Gastrocnemius medialis (tissue), 4 donors: Measurements from ENCODE around the gene ZC3HAV1L. TPM values are rescaled to one million over a fixed set of nuclear protein-coding genes. Genes with fewer than 3 reads are reported as not detected.

ENCODE experiments used
- ATAC-seq, 2 donors: fragments of 150-250 bp; one replicate each; pipeline ENCODE4 v1.9.1; 2016
- DNase-seq, 2 donors: peaks; one replicate each; pipeline ENCODE4 v3.0.0-alpha.2; 2019
- H3K27ac ChIP-seq, 4 donors: fragments of 200-600 bp; sonication (generic); 1 replicate in 1 of 4; 2 replicates in 3 of 4; pipeline ENCODE4 v1.5.1; 2016 to 2018; ENCODE audit warnings: mild to moderate bottlenecking in 2 of 4, moderate library complexity in 1 of 4
- H3K27me3 ChIP-seq, 3 donors: fragments of 200-600 bp; sonication (generic) in 2 of 3; 1 replicate in 1 of 3; 2 replicates in 2 of 3; pipeline versions ENCODE4 v1.5.1 to v1.6.0; 2016 to 2019; ENCODE audit warnings: mild to moderate bottlenecking in 1 of 3, moderate library complexity in 1 of 3
- H3K36me3 ChIP-seq, 2 donors: fragments of 200-600 bp; sonication (generic) in 1 of 2; one replicate each; pipeline ENCODE4 v1.5.1; 2017 to 2018
- H3K4me1 ChIP-seq, 2 donors: fragments of 200-600 bp; sonication (generic) in 1 of 2; one replicate each; pipeline ENCODE4 v1.5.1; 2016 to 2017; ENCODE audit warnings: mild to moderate bottlenecking in 2 of 2
- H3K4me3 ChIP-seq, 4 donors: fragments of 200-600 bp; sonication (generic) in 3 of 4; 1 replicate in 1 of 4; 2 replicates in 3 of 4; pipeline ENCODE4 v1.5.1; 2016 to 2019; ENCODE audit warnings: mild to moderate bottlenecking in 2 of 4
- H3K9me3 ChIP-seq, 3 donors: fragments of 200-600 bp; sonication (generic) in 2 of 3; 1 replicate in 1 of 3; 2 replicates in 2 of 3; pipeline ENCODE4 v1.5.1; 2016 to 2019
- POLR2A ChIP-seq, 2 donors: fragments of 450-650 bp; IDR thresholded peaks; one replicate each; pipeline ENCODE4 v1.6.1; 2017; ENCODE audit warnings: antibody characterized with exemption in 2 of 2, mild to moderate bottlenecking in 2 of 2, moderate library complexity in 2 of 2
- in situ Hi-C, 4 donors: fragments of 200-750 bp; cut with MboI; loops; one replicate each; pipeline versions ENCODE4 v1.15.0 to v1.8.0; 2017; ENCODE audit warnings: low sequenced_read_pairs in 4 of 4
- intact Hi-C: fragments of 100-400 bp; cut with DNase I; formaldehyde crosslinking; loops from one replicate; pipeline ENCODE4 v1.15.1; 2023; ENCODE audit warnings: low total_unique reads
- total RNA-seq, 4 donors: library from RNA; depleted of rRNA; stranded (reverse); fragments of >200 nt; gene quantifications; one replicate each; pipeline versions ENCODE4 v1.1.0 to v1.2.3, GENCODE V29; 2016
- TF ChIP-seq, protein P1 (sequence below), 5 experiments: fragments of 450-650 bp in 3 of 5; fragments of 200-600 bp in 2 of 5; sonication (generic) in 2 of 5; IDR thresholded peaks in 4 of 5; conservative IDR thresholded peaks in 1 of 5; 1 replicate in 4 of 5; 2 replicates in 1 of 5; pipeline ENCODE4 v1.5.1; 2016 to 2019; ENCODE audit warnings: antibody characterized with exemption in 5 of 5, mild to moderate bottlenecking in 3 of 5, moderate library complexity in 3 of 5

Gene ZC3HAV1L
- total RNA-seq, 4 donors from 2014 or later: 1.1 to 2.2 (median 1.5) TPM

- Histone ChIP-seq H3K36me3 (no peaks in the 10 kb centered on the region), H3K27ac (no peak overlapping the region), H3K9me3 (no peaks in the 10 kb centered on the region), H3K27me3 (no peaks in the 10 kb centered on the region), H3K4me3 (no peak overlapping the region), H3K4me1 (no peaks in the 10 kb centered on the region)
- no peak for DNase-seq
- no peak for TF ChIP-seq POLR2A (IDR thresholded peaks at IDR 0.05)
- TF ChIP-seq, protein P1, sequence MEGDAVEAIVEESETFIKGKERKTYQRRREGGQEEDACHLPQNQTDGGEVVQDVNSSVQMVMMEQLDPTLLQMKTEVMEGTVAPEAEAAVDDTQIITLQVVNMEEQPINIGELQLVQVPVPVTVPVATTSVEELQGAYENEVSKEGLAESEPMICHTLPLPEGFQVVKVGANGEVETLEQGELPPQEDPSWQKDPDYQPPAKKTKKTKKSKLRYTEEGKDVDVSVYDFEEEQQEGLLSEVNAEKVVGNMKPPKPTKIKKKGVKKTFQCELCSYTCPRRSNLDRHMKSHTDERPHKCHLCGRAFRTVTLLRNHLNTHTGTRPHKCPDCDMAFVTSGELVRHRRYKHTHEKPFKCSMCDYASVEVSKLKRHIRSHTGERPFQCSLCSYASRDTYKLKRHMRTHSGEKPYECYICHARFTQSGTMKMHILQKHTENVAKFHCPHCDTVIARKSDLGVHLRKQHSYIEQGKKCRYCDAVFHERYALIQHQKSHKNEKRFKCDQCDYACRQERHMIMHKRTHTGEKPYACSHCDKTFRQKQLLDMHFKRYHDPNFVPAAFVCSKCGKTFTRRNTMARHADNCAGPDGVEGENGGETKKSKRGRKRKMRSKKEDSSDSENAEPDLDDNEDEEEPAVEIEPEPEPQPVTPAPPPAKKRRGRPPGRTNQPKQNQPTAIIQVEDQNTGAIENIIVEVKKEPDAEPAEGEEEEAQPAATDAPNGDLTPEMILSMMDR (IDR thresholded peaks at IDR 0.05 in 4 of 5, conservative IDR thresholded peaks at IDR 0.05 in 1 of 5): no peak
- in situ Hi-C loops: no loop called here
- intact Hi-C loops: no loop called here
- ATAC-seq: no peak
Measured at GRCh38 chr7:139004321-139005090, 31.3 kb downstream of the ZC3HAV1L start.

DNA sequence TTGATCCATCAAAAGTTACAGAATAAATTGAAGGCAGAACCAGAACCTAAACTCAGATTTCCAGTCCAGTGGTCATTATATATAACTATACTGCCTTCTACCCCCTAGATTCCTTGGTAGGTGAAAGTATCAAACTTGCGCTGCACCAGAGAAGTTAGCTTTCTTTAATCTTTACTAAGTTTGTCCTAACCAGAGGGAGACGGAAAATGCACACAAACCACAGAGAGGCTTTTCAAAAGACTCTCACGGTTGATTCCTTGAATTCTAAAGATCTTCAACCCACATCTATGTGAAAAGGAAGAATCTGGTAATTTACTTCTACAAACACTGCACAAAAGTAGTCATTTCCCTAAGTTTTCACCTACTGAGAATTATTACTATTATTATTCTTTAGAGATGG lies 36.4 kb downstream of the ZC3HAV1L start:
- TF ChIP-seq, protein P1 (IDR thresholded peaks at IDR 0.05 in 4 of 5, conservative IDR thresholded peaks at IDR 0.05 in 1 of 5): no peak
- no peak for TF ChIP-seq POLR2A (IDR thresholded peaks at IDR 0.05)
- Histone ChIP-seq H3K27me3 (no peaks in the 10 kb centered on the region), H3K9me3 (no peaks in the 10 kb centered on the region), H3K4me3 (no peak overlapping the region), H3K36me3 (no peaks in the 10 kb centered on the region), H3K27ac (no peak overlapping the region), H3K4me1 (no peaks in the 10 kb centered on the region)
- in situ Hi-C loops (no loop called here), intact Hi-C loops (no loop called here)
- DNase-seq: no peak
- ATAC-seq: no peak

- TF ChIP-seq, protein P1 (IDR thresholded peaks at IDR 0.05 in 4 of 5, conservative IDR thresholded peaks at IDR 0.05 in 1 of 5): no peak
- no peak for TF ChIP-seq POLR2A (IDR thresholded peaks at IDR 0.05)
- intact Hi-C loops (no loop called here), in situ Hi-C loops (no loop called here)
- no peaks in the 10 kb centered on the region for H3K27me3 ChIP-seq
- H3K36me3 ChIP-seq: no peaks in the 10 kb centered on the region
- DNase-seq: no peak
- H3K4me3 ChIP-seq: no peak overlapping the region
- no peaks in the 10 kb centered on the region for H3K4me1 ChIP-seq
- no peak for ATAC-seq
- H3K9me3 ChIP-seq: no peaks in the 10 kb centered on the region
- no peak overlapping the region for H3K27ac ChIP-seq
Measured at GRCh38 chr7:138992052-138992531, 43.8 kb downstream of the ZC3HAV1L start.

DNA sequence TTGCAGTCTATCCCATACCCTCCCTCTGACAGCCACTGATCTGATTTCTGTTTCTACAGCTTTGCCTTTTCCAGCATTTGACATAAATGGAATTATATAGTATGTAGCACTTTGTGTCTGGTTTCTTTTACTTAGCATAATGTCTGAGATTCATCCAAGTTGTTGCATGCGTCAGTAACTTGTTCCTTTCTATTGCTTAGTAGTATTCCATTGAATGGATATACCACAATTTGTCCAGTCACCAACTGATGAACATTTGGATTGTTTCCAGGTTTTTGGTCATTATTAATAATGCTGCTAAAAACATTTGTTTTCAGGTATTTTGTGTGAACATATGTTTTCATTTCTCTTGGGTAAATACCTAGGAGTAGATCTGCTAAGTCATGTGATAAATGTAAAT lies 48.2 kb downstream of the ZC3HAV1L start:
- no peaks in the 10 kb centered on the region for H3K9me3 ChIP-seq
- H3K4me1 ChIP-seq: no peaks in the 10 kb centered on the region
- no peak overlapping the region for H3K27ac ChIP-seq
- no peak for TF ChIP-seq POLR2A (IDR thresholded peaks at IDR 0.05)
- TF ChIP-seq, protein P1 (IDR thresholded peaks at IDR 0.05 in 4 of 5, conservative IDR thresholded peaks at IDR 0.05 in 1 of 5): no peak
- ATAC-seq (no peak), DNase-seq (no peak)
- no peak overlapping the region for H3K4me3 ChIP-seq
- no peaks in the 10 kb centered on the region for H3K36me3 ChIP-seq
- in situ Hi-C loops: loop anchor here in 1 of 4 donors (10.0 kb wide), 1 partner anchor 103 kb away; no protein-coding TSS in a partner anchor
- intact Hi-C loops: no loop called here
- no peaks in the 10 kb centered on the region for H3K27me3 ChIP-seq
